ENCODE results near the gene GPR157.
"Not testable (repeated sequence)": the region's sequence is repeated elsewhere in the genome, so short reads cannot be mapped to it uniquely, and the experiment has no call there.

The GPR157 gene

GRCh38 chr1:9161342-9161741 lies 32.4 kb upstream of the GPR157 start:
- TF ChIP-seq ZNF8 (CRISPR knock-in tag; IDR thresholded peaks at IDR 0.05) (no peak), CSDC2 (CRISPR knock-in tag; IDR thresholded peaks at IDR 0.05) (no peak), GLIS3 (CRISPR knock-in tag; IDR thresholded peaks at IDR 0.05) (no peak)
- ATAC-seq = no peak

DNA sequence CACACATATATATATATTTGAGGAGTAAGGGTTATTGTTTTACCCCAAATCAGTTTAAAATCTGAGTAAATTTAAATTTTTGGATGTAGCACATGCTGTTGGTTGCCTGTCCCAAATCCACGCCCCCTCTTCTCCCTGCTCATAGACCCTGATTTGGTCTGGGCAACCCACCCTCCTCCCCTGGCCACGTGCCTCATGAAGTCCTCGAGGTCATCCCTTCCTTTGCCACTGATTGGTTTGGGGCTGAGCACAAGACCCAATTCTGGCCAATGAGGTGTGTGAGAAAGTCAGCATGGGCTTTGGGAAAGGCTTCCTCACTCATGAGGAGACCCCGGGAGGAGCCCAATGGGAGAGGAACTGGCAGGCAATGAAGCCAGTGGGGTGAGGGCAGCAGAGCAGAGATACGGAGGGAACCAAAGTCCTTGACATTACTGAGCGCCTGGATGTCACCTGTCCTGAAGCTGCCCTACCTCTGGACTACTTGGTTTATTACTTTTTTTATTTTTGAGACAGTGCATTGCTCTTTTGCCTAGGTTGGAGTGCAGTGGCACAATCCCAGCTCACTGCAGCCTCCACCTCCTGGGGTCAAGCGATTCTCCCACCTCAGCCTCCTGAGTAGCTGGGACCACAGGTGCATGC lies 31.3 kb upstream of the GPR157 start:
- TF ChIP-seq ZNF70 (CRISPR knock-in tag; IDR thresholded peaks at IDR 0.05) (no peak), GLIS3 (CRISPR knock-in tag; IDR thresholded peaks at IDR 0.05) (no peak), BACH2 (CRISPR knock-in tag; IDR thresholded peaks at IDR 0.05; ENCODE audit: borderline replicate concordance) (no peak), SNAI2 (CRISPR knock-in tag; IDR thresholded peaks at IDR 0.05) (no peak), ARNTL (CRISPR knock-in tag; IDR thresholded peaks at IDR 0.05; ENCODE audit: borderline replicate concordance, low read depth) (no peak), TCF4 (CRISPR knock-in tag; IDR thresholded peaks at IDR 0.05; ENCODE audit: borderline replicate concordance) (no peak), CSDC2 (CRISPR knock-in tag; IDR thresholded peaks at IDR 0.05) (no peak), ZFP3 (CRISPR knock-in tag; IDR thresholded peaks at IDR 0.05) (no peak)
- no peak for ATAC-seq

- no peak for ATAC-seq
- TF ChIP-seq CSRNP3 (CRISPR knock-in tag; IDR thresholded peaks at IDR 0.05) = no peak
- no peak for TF ChIP-seq ZNF565 (CRISPR knock-in tag; conservative IDR thresholded peaks at IDR 0.05; ENCODE audit: low read depth)
- TF ChIP-seq ZNF8 (CRISPR knock-in tag; IDR thresholded peaks at IDR 0.05) = no peak
- TF ChIP-seq SNAI2 (CRISPR knock-in tag; IDR thresholded peaks at IDR 0.05) = no peak
- TF ChIP-seq CSDC2 (CRISPR knock-in tag; IDR thresholded peaks at IDR 0.05) = no peak
- no peak for TF ChIP-seq RARB (CRISPR knock-in tag; IDR thresholded peaks at IDR 0.05)
- TF ChIP-seq TOX (CRISPR knock-in tag; IDR thresholded peaks at IDR 0.05; ENCODE audit: borderline replicate concordance) = no peak
- no peak for TF ChIP-seq ISL1 (CRISPR knock-in tag; IDR thresholded peaks at IDR 0.05)
- TF ChIP-seq ZFP3 (CRISPR knock-in tag; IDR thresholded peaks at IDR 0.05) = no peak
- no peak for TF ChIP-seq GLIS3 (CRISPR knock-in tag; IDR thresholded peaks at IDR 0.05)
- no peak for TF ChIP-seq POU6F1 (CRISPR knock-in tag; IDR thresholded peaks at IDR 0.05; ENCODE audit: borderline replicate concordance, low read depth)
- TF ChIP-seq ESRRG (CRISPR knock-in tag; IDR thresholded peaks at IDR 0.05) = no peak
- no peak for TF ChIP-seq TCF4 (CRISPR knock-in tag; IDR thresholded peaks at IDR 0.05; ENCODE audit: borderline replicate concordance)
- no peak for TF ChIP-seq CREB5 (CRISPR knock-in tag; IDR thresholded peaks at IDR 0.05; ENCODE audit: low read depth)
- TF ChIP-seq BACH2 (CRISPR knock-in tag; IDR thresholded peaks at IDR 0.05; ENCODE audit: borderline replicate concordance) = no peak
- TF ChIP-seq ARNTL (CRISPR knock-in tag; IDR thresholded peaks at IDR 0.05; ENCODE audit: borderline replicate concordance, low read depth) = no peak
- TF ChIP-seq PATZ1 (CRISPR knock-in tag; IDR thresholded peaks at IDR 0.05; ENCODE audit: borderline replicate concordance) = no peak
- no peak for TF ChIP-seq ZNF70 (CRISPR knock-in tag; IDR thresholded peaks at IDR 0.05)
- no peak for TF ChIP-seq PPARA (CRISPR knock-in tag; IDR thresholded peaks at IDR 0.05; ENCODE audit: borderline replicate concordance)
- no peak for TF ChIP-seq OSR1 (CRISPR knock-in tag; IDR thresholded peaks at IDR 0.05)
Measured at GRCh38 chr1:9155879-9156278, 27.0 kb upstream of the GPR157 start.

DNA sequence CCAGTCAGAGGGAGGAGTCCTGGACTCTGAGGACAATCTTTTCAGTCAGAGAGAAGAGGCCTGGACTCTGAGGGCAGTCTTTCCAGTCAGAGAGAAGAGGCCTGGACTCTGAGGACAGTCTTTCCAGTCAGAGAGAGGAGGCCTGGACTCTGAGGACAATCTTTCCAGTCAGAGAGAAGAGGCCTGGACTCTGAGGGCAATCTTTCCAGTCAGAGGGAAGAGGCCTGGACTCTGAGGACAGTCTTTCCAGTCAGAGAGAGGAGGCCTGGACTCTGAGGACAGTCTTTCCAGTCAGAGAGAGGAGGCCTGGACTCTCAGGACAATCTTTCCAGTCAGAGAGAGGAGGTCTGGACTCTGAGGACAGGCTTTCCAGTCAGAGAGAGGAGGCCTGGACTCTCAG lies 26.5 kb upstream of the GPR157 start:
- ATAC-seq = not testable (repeated sequence)

GRCh38 chr1:9153152-9153551 lies 24.2 kb upstream of the GPR157 start:
- TF ChIP-seq ISL1 (CRISPR knock-in tag; IDR thresholded peaks at IDR 0.05) = no peak
- TF ChIP-seq ESRRG (CRISPR knock-in tag; IDR thresholded peaks at IDR 0.05) = no peak
- no peak for TF ChIP-seq BACH2 (CRISPR knock-in tag; IDR thresholded peaks at IDR 0.05; ENCODE audit: borderline replicate concordance)
- no peak for TF ChIP-seq GLIS3 (CRISPR knock-in tag; IDR thresholded peaks at IDR 0.05)
- TF ChIP-seq POU6F1 (CRISPR knock-in tag; IDR thresholded peaks at IDR 0.05; ENCODE audit: borderline replicate concordance, low read depth) = no peak
- TF ChIP-seq ZFP3 (CRISPR knock-in tag; IDR thresholded peaks at IDR 0.05) = no peak
- TF ChIP-seq ZC3H10 (CRISPR knock-in tag; IDR thresholded peaks at IDR 0.05) = no peak
- TF ChIP-seq OSR1 (CRISPR knock-in tag; IDR thresholded peaks at IDR 0.05) = no peak
- TF ChIP-seq ZFP30 (CRISPR knock-in tag; IDR thresholded peaks at IDR 0.05) = no peak
- ATAC-seq = no peak
